ENCODE measurements around the gene GET3.
"Not testable (repeated sequence)": the region's sequence is repeated elsewhere in the genome, so short reads cannot be mapped to it uniquely, and the experiment has no call there.

The GET3 gene

DNA sequence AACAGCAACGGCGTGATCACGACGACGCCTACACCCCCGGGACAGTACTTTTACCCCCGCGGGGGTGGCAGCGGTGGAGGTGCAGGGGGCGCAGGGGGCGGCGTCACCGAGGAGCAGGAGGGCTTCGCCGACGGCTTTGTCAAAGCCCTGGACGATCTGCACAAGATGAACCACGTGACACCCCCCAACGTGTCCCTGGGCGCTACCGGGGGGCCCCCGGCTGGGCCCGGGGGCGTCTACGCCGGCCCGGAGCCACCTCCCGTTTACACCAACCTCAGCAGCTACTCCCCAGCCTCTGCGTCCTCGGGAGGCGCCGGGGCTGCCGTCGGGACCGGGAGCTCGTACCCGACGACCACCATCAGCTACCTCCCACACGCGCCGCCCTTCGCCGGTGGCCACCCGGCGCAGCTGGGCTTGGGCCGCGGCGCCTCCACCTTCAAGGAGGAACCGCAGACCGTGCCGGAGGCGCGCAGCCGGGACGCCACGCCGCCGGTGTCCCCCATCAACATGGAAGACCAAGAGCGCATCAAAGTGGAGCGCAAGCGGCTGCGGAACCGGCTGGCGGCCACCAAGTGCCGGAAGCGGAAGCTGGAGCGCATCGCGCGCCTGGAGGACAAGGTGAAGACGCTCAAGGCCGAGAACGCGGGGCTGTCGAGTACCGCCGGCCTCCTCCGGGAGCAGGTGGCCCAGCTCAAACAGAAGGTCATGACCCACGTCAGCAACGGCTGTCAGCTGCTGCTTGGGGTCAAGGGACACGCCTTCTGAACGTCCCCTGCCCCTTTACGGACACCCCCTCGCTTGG is 55.0 kb downstream of the GET3 start:
- peak in 1 of 2 donors; percentile 57 for DNase-seq (ENCODE audit: low read depth in 2 of 2)

GRCh38 chr19:12792853-12793289 is 55.6 kb downstream of the GET3 start:
- no peak for DNase-seq (ENCODE audit: low read depth in 2 of 2)

DNA sequence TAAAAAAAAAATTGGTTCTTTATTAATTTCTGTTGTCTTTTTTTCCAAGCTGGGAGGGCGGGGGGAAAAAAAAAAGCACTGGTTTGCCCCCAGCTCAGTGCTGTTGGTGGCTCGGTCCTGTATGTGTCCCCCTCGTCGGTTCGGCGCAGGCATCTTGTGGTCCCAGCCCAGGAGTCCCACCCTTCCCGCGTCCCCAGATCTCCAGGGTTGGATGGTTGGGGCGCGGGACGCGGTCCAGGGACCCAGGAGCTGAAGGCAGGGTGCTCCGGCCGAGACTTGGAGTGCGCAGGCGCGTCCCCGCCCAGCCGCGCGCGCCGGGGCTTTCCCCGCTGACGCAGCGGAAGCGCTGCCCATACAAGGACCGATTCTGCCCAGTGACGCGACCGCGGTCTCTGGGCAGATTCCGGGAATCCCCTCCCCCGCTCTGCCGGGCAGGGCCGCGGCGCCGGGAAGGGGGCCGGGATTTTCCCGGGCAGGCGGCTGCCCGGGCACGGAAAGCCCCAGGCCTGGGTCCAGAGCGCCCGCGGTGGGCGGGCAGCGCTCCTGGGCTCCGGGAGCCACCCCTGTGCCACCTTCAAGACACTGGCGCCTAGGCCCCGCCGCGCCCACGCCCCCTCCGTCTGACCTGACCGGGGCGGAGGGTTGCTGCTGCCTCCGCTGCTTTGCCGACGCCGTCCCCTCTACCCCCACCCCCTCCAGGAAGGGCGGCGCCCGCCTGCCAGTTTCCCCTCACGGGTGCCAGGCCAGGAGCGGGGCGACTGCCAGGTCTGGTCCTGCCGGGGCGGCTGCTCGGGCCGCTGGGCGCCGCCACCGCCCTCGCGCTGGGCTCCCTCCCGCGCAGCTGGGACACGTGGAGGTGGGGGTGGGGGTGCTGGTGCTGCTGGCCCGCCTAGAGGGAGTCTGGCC is 56.2 kb downstream of the GET3 start:
- peak; percentile 89 to 91 for DNase-seq (ENCODE audit: low read depth in 2 of 2)

GRCh38 chr19:12794196-12794941 is 57.1 kb downstream of the GET3 start:
- DNase-seq (ENCODE audit: low read depth in 2 of 2): no peak

DNA sequence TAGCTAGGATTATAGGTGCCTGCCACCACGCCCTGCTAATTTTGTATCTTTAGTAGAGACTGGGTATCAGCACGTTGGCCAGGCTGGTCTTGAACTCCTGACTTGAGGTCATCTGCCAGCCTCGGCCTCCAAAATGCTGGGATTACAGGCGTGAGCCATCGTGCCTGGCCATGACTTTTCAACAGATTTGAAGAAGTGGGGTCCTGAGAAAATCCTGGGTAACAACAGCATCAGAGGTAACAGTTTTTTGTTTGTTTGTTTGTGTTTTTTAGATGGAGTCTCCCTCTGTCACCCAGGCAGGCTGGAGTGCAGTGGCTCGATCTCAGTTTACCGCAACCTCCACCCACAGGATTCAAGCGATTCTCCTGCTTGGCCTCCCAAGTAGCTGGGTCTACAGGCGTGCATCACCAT is 57.7 kb downstream of the GET3 start:
- no peak for DNase-seq (ENCODE audit: low read depth in 2 of 2)

GRCh38 chr19:12796146-12797071 is 59.1 kb downstream of the GET3 start:
- DNase-seq (ENCODE audit: low read depth in 2 of 2): peak; percentile 55 to 60

DNA sequence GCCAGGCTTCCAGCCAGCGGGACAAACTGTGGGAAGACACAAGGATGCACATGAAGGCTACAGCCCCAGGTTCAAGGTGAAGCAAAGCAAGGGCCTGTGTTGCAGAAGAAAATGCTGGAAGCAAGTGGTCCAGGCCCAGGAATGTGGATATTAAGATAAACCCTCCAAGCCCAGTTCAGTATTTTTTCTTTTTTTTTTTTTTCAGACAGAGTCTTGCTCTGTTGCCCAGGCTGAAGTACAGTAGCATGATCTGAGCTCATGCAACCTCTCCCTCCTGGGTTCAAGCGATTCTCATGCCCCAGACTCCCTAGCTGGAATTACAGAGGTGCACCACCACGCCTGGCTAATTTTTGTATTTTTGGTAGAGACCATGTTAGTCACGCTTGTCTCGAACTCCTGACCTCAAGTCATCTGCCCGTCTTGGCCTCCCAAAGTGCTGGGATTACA is 59.9 kb downstream of the GET3 start:
- no peak for DNase-seq (ENCODE audit: low read depth in 2 of 2)

- DNase-seq (ENCODE audit: low read depth in 2 of 2): not testable (repeated sequence)
Observed at GRCh38 chr19:12797607-12798006, 60.3 kb downstream of the GET3 start.

All from stimulated activated CD8-positive, alpha-beta memory T cell treated with anti-CD3 and anti-CD28 coated beads, Interleukin-2, amount 100 ng/mL, for 1 hour (primary cell).